AG10803 (cell line): ENCODE results near the gene KCTD3.
A peak's percentile ranks its signal among the peaks of the same experiment; 100 is the strongest.

ENCODE experiments used
- DNase-seq: peaks from one replicate; pipeline ENCODE4 v3.0.0; 2010; ENCODE audit warnings: low read depth
- H3K4me3 ChIP-seq: 2 replicates; pipeline ENCODE4 v1.5.1; 2011; ENCODE audit warnings: mild to moderate bottlenecking, low read length, control low read depth
- TF ChIP-seq, protein P1 (sequence below): conservative IDR thresholded peaks from 2 replicates; pipeline ENCODE4 v1.5.1; 2011; ENCODE audit warnings: mild to moderate bottlenecking, low read length, control low read depth, inconsistent platforms

Gene KCTD3

DNA sequence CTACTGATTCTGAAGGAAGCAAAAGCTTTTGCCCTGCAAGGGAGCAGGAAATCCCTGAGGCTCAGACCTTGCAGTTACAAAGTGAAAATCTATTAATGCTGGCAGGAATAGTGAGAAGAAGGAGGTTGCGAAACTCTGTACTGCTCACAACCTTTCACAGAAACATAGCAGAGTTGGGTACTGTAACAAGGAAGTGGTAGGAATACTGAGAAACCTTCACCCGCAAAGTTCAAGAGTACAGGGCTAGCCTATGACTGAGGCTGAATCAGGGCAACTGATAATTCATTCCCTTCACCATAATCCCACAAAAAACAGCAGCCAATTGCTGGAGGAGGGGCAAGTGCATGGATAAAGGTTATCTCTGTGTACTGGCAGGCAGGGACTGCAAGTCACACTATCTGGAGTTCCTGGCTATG is 23.9 kb upstream of the KCTD3 start:
- TF ChIP-seq, protein P1, sequence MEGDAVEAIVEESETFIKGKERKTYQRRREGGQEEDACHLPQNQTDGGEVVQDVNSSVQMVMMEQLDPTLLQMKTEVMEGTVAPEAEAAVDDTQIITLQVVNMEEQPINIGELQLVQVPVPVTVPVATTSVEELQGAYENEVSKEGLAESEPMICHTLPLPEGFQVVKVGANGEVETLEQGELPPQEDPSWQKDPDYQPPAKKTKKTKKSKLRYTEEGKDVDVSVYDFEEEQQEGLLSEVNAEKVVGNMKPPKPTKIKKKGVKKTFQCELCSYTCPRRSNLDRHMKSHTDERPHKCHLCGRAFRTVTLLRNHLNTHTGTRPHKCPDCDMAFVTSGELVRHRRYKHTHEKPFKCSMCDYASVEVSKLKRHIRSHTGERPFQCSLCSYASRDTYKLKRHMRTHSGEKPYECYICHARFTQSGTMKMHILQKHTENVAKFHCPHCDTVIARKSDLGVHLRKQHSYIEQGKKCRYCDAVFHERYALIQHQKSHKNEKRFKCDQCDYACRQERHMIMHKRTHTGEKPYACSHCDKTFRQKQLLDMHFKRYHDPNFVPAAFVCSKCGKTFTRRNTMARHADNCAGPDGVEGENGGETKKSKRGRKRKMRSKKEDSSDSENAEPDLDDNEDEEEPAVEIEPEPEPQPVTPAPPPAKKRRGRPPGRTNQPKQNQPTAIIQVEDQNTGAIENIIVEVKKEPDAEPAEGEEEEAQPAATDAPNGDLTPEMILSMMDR: no peak
- DNase-seq: peak; percentile 69
- H3K4me3 ChIP-seq: no peak overlapping the region

DNA sequence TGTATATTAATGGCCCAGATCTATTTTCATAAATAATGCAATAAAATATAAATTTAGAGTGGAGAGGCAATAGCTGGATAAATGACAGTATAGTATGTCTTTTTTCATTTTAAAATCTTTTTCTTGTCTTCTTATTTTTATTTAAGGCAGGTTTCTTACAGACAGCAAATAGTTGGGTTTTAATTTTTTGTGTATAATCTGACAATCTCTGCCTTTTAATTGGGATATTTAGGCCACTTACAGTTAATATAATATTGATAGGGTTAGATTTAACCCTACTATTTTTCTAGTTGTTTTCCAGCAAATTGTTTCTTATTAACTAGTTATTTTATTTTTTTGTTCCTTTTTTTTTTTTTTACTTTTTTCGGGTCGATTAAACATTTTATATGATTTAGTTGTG is 23.3 kb upstream of the KCTD3 start:
- TF ChIP-seq, protein P1: no peak
- no peak for DNase-seq

DNA sequence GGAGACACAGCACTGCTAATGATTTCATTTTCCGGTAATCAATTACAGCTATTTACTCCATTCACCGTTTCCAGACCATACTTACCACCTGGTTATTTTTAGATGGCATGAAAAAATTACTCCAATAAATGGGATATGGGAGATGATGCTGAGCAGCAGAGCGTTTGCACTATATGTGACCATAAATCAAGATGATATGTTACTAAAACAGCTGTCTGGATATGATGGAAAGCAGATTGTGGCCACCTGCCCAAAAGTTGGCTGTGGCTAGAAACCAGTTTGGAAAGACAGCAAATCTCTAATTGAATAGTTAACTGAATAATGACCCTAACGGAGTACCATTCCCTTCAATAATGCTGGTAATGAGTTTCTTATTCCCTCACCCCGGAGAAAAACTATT is 22.5 kb upstream of the KCTD3 start:
- H3K4me3 ChIP-seq: no peak overlapping the region
- TF ChIP-seq, protein P1: no peak
- DNase-seq: no peak

More for the DNA sequence above, 23.3 kb upstream of the KCTD3 start:
- H3K4me3 ChIP-seq: no peak overlapping the region

DNA sequence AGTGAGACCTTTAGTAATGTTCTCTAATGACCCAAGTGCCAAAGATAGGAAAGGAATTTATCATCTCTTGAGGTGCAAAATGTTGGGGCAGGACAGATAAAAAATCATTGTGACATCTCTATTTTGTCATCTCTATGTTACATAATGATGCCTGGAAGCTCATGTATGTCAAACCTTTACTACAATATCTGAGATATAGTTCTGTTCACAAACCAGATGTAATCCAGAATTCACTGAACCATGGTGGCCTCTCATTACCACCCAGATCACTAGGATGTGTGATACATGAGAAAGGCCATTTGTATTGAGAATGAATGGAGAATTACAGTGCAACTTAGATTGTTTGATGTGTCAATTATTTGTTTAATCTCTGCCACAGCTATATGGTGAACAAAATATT is 22.0 kb upstream of the KCTD3 start:
- H3K4me3 ChIP-seq: no peak overlapping the region
- TF ChIP-seq, protein P1: no peak
- no peak for DNase-seq

DNA sequence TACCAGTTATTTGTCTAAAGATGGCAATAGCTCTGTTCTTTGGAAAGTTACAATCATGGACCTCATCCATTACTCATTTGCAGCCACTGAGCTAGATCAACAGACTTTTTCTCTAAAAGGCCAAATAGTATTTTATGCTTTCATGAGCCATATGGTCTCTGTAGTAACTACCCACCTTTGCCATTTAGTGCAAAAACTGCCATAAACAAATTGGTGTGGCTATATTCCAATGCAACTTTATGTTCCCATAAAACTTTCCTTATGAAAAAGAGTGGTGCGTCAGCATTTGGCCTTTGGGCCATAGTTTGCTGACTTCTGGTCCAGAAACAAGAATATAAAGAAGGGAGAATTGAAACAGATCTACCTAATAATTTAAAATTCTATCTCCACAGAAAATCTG is 20.1 kb upstream of the KCTD3 start:
- TF ChIP-seq, protein P1: no peak
- no peak for DNase-seq
- no peak overlapping the region for H3K4me3 ChIP-seq

DNA sequence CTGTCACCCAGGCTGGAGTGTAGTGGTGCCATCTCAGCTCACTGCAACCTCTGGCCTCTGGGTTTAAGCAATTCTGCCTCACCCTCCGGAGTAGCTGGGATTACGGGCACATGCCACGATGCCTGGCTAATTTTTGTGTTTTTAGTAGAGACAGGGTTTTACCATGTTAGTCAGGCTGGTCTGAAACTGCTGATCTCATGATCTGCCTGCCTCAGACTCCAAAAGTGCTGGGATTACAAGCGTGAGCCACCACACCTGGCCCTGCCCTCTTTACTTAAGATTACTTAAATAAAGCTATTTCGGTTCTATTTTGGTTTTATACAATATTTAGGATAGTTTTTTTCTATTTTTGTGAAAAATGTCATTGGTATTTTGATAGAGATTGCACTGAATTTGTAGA is 15.3 kb upstream of the KCTD3 start:
- TF ChIP-seq, protein P1: no peak
- DNase-seq: no peak
- H3K4me3 ChIP-seq: no peak overlapping the region

DNA sequence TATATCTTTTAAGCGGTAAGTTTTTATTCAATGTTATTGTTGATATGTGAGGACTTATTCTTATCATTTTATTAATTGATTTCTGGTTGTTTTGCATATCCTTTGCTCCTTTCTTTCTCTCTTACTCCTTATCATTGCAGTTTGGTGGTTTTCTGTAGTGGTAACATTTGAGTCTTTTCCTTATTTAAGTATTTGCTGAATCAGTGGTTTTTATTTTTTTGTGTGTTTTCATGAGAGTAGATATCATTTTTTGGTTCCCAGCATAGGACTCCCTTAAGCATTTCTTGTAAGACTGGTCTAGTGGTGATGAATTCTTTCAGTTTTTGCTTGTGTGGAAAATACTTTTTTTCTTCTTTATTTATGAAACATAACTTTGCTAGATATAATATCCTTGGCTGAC is 12.2 kb upstream of the KCTD3 start:
- DNase-seq: no peak
- H3K4me3 ChIP-seq: no peak overlapping the region
- TF ChIP-seq, protein P1: no peak
